GM12875 (cell line): ENCODE measurements around the gene FERMT2.

Experiments
- H3K4me3 ChIP-seq: one replicate; pipeline ENCODE4 v1.5.1; 2011; ENCODE audit warnings: low read depth, low read length, control low read depth
- TF ChIP-seq, protein P1 (sequence below): IDR thresholded peaks from 2 replicates; pipeline ENCODE4 v1.5.1; 2011; ENCODE audit warnings: low read depth, mild to moderate bottlenecking, control low read depth, inconsistent platforms, low read length, moderate library complexity, borderline replicate concordance; ENCODE audit not compliant: insufficient read depth

FERMT2 gene

DNA sequence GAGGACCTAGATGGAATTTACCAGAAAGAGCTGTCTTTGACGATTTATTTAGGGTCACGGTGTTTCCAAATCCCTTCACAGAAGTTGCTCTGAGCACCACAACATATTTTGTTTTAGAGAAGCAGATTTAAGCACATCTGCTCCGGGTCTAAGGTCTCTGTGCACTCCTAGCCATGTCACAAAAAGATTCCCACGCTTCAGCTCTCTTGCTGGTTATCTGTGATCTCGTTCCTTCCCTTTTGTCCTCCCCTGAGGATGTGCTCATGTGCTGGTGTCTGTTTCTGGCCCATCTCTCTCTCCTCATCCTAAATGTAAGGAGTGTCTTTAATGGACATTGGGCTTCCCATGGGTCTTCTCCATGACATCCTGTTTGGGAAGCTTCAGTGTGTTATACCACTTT, 105.8 kb downstream of the FERMT2 start:
- TF ChIP-seq, protein P1, sequence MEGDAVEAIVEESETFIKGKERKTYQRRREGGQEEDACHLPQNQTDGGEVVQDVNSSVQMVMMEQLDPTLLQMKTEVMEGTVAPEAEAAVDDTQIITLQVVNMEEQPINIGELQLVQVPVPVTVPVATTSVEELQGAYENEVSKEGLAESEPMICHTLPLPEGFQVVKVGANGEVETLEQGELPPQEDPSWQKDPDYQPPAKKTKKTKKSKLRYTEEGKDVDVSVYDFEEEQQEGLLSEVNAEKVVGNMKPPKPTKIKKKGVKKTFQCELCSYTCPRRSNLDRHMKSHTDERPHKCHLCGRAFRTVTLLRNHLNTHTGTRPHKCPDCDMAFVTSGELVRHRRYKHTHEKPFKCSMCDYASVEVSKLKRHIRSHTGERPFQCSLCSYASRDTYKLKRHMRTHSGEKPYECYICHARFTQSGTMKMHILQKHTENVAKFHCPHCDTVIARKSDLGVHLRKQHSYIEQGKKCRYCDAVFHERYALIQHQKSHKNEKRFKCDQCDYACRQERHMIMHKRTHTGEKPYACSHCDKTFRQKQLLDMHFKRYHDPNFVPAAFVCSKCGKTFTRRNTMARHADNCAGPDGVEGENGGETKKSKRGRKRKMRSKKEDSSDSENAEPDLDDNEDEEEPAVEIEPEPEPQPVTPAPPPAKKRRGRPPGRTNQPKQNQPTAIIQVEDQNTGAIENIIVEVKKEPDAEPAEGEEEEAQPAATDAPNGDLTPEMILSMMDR, result no peak

DNA sequence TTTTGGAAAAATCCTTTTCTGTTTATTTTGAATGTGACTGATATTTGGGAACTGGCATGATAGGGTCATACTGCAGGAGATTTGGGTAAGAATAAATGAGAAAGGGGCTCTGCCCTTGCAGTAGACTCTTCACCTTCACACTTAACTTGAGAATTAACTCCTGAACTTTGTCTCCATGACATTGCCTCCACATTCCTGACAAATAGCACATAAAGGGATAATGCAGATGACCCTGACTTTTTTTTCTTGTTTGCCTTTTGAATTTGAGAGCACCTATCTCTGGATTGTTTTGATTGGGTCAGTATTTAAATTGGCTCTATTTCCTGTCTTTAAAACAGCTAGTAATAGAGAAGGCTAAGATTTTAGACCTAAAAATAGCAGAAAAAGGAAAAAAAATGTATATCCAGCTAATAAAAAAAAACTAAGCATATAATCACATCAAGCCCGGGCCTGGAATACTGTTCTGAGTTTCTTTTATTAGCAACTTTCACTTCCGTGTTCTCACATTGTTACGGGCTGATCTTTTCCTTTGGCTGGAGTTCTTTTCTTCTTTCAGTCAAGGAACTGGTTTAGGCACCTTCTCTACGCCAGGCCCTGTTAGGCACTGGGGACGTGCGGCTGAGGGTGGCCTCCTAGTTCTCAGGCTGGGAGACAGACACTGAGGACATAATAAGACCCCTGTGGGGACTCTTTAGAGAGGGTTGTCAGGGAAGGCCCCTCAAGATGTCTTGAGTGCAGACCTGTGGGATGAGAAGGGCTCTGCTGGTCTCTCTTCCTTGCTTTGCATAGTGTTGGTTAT, 106.4 kb downstream of the FERMT2 start:
- no peak overlapping the region for H3K4me3 ChIP-seq
- TF ChIP-seq, protein P1, result no peak

More for the DNA sequence above, 105.8 kb downstream of the FERMT2 start:
- no peak overlapping the region for H3K4me3 ChIP-seq

DNA sequence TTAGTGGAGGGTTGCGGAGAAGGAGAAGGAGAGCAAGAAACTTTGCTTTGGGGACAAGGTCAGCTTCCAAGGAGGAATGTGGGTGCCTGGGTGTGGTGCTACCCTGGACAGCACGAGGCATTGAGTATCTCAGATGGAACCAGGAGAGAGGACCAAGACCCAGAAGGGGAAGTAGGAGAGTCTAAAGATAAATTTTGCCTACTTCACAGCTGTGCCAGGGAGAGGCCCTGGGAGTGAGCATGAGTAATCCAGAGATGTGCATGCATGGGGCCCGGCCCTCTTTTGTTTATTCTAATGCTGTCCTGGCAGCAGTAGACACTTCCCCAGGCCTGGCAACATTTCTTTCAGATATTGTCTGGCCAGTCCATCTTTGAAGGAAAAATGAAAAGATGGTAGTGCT, 110.0 kb downstream of the FERMT2 start:
- TF ChIP-seq, protein P1, result no peak
- H3K4me3 ChIP-seq, result no peak overlapping the region

DNA sequence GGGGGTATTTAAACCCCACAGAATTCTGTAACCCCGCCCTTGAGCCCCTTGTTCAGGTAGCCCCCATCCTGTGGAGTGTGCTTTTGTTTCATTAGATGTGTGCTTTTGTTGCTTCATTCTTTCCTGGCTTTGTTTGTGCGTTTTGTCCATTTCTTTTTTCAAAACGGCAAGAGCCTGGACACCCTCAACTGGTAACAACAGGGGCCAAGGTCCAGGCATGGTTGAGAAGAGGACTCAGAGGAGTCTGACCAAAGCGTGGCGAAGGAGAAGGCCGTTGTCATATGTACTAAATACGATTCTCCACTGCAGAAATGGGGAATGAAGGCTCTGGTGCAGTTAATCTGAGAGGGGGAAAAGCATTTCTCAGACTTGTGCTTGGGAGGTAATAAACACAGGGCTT, 113.4 kb downstream of the FERMT2 start:
- no peak overlapping the region for H3K4me3 ChIP-seq
- TF ChIP-seq, protein P1, result no peak

DNA sequence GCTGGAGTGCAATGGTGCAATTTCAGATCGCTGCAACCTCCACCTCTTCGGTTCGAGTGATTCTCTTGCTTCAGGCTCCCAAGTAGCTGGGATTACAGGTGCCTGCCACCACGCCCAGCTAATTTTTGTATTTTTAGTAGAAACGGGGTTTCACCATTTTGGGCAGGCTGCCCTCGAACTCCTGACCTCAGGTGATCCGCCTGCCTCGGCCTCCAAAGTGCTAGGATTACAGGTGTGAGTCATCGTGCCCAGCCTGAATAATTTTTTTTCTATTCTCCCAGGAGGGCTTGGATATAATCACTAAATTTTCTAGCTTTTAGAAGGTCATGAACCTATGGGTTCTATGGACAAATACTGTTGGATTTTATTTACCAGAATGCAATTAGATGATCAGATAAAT, 114.8 kb downstream of the FERMT2 start:
- no peak overlapping the region for H3K4me3 ChIP-seq

DNA sequence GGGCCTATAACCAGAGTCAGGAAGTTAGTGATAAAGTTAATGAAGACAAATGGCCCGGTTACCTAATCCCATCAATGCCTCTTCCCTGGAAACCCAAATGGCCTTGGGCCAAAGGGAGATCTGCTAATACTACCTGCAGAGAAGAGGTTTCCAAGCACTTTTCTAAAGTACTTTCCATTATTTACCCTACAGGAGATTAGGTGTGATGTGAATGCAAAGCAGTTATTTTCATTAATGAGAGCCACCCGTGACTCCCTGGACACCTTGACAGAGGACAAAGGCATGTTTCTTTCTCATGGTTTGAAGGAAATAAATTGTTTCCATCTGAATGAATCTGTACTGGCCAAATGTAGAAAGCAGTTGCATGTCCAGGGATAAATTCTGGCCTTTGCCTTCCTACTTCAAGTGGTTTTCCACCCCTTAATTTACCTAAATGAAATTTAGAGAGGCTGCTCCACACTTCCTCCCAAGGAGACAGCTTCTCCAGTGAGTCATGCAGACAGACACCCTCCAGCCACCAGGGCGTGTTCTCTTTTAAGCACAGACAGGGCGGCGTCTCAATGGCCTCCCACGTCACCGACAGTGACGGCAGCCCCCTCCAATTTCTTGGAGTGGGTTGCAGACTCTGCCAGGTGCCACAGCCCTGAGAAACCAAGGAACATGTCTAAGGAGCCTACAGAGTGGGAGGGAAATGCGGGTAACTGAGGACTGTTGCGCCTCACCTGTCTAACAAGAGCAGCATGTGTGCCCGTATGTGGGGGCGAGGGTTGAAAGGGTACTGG, 115.5 kb downstream of the FERMT2 start:
- H3K4me3 ChIP-seq, result no peak overlapping the region
- TF ChIP-seq, protein P1, result no peak

More for the DNA sequence above, 114.8 kb downstream of the FERMT2 start:
- TF ChIP-seq, protein P1, result no peak

DNA sequence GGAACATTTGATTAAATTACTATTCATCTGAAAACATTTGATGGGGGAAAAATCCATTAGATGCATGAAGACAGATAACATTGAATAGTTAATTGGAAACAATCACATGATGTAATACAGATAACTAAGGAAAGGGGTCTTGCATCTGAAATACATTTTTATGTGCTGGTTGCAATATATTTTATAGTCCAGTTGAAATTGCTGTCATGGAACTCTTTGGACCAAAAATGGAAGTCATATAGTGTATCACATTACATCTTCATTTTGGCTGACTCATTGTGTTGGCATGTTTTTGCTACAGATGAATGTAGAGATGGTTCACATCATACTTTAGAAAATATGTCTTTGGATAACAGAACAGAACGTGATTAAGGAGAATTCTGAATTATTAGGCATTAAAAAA, 116.4 kb downstream of the FERMT2 start:
- TF ChIP-seq, protein P1, result no peak
- H3K4me3 ChIP-seq, result no peak overlapping the region
